IPS-NIHi7 (cell line): Measurements from ENCODE around the gene SDC1.
A peak's percentile ranks its signal among the peaks of the same experiment; 100 is the strongest.
"Not testable (repeated sequence)": the region's sequence is repeated elsewhere in the genome, so short reads cannot be mapped to it uniquely, and the experiment has no call there.

Experiments used
- DNase-seq: peaks from one replicate; pipeline ENCODE4 v3.0.0; 2012; ENCODE audit warnings: mixed read lengths; ENCODE audit errors: extremely low spot score

SDC1 gene, protein sequence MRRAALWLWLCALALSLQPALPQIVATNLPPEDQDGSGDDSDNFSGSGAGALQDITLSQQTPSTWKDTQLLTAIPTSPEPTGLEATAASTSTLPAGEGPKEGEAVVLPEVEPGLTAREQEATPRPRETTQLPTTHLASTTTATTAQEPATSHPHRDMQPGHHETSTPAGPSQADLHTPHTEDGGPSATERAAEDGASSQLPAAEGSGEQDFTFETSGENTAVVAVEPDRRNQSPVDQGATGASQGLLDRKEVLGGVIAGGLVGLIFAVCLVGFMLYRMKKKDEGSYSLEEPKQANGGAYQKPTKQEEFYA

GRCh38 chr2:20224716-20225293 lies at the start of gene SDC1:
Gene SDC1 (minus strand): TSS chr2:20225130. CDS start chr2:20224867, 263 bp downstream.
- DNase-seq, result peak; percentile 59

GRCh38 chr2:20273042-20273441 lies 48.1 kb upstream of the SDC1 start:
- DNase-seq, result no peak

DNA sequence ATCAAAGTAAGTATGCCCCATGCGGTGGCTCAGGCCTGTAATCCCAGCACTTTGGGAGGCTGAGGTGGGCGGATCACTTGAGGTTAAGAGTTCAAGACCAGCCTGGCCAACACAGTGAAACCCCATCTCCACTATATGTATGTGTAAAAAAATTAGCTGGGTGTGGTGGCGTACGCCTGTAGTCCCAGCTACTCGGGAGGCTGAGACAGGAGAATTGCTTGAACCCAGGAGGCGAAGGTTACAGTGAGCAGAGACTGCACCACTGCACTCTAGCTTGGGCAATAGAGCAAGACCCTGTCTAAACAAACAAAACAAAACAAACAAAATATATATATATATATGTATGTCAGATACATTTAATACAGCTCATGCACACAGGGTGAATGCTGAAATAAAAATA lies 43.4 kb upstream of the SDC1 start:
- not testable (repeated sequence) for DNase-seq

- no peak for DNase-seq
Measured at GRCh38 chr2:20267529-20267928, 42.6 kb upstream of the SDC1 start.

DNA sequence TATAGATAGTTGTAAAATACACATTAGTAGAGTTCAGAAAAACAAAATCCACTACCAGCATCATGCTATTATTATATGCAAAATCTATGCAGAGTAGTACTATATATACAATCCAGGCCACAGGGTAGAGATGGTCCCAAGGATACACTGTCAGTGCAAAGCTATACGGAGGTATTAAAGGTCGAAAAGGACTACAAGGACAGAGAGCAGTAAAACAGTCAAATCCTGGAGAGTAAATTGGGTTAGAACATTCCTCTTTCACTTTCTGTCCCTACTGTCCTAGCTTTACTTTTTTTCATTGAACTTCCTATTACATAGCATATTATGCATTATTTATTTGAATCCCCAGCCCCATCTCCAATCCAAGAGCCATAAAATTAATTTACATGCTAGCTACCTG lies 39.7 kb upstream of the SDC1 start:
- DNase-seq, result no peak

GRCh38 chr2:20257411-20257810 lies 32.5 kb upstream of the SDC1 start:
- DNase-seq, result no peak

- no peak for DNase-seq
Measured at GRCh38 chr2:20254731-20255130, 29.8 kb upstream of the SDC1 start.

- DNase-seq, result no peak
Measured at GRCh38 chr2:20250436-20250835, 25.5 kb upstream of the SDC1 start.

DNA sequence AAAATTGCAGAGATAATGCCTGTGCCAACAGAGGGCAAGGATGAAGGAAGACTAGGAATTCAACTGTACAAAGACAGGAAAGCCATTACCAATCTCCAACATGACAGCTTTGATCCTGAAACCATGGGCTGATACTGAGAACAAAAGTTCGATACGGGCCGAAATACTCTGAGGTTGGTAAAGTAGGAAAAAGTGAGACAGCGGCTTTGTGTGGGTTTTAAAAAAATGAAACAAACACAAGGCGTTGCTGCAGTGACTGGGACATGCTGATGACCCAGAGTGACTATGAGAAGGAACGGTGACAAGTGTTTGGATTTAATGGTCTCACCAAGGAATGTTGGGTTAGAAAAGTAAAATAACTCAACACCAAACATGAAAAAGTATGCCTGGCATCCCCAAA lies 24.2 kb upstream of the SDC1 start:
- DNase-seq, result no peak

DNA sequence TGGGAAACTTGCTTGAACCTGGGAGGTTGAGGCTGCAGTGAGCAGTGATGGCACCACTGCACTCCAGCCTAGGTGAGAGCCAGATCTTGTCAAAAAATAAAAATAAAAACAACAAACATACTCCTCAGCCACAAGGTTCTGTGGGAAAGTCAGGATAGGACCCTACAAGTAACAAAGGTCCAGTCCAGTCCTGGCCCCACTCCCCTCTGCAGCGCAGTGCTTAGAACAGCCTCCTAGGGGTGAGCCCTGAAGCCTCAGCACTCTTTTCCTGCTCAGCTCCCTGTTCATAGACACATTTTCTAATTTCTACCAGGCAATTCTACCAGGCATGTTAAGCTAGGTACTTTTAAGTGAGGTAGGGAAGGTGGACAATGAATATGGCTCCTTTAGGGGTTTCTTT lies 22.2 kb upstream of the SDC1 start:
- no peak for DNase-seq

- not testable (repeated sequence) for DNase-seq
Measured at GRCh38 chr2:20243637-20244036, 18.7 kb upstream of the SDC1 start.

- DNase-seq, result peak; percentile 58
Measured at GRCh38 chr2:20242727-20243377, 17.9 kb upstream of the SDC1 start.

DNA sequence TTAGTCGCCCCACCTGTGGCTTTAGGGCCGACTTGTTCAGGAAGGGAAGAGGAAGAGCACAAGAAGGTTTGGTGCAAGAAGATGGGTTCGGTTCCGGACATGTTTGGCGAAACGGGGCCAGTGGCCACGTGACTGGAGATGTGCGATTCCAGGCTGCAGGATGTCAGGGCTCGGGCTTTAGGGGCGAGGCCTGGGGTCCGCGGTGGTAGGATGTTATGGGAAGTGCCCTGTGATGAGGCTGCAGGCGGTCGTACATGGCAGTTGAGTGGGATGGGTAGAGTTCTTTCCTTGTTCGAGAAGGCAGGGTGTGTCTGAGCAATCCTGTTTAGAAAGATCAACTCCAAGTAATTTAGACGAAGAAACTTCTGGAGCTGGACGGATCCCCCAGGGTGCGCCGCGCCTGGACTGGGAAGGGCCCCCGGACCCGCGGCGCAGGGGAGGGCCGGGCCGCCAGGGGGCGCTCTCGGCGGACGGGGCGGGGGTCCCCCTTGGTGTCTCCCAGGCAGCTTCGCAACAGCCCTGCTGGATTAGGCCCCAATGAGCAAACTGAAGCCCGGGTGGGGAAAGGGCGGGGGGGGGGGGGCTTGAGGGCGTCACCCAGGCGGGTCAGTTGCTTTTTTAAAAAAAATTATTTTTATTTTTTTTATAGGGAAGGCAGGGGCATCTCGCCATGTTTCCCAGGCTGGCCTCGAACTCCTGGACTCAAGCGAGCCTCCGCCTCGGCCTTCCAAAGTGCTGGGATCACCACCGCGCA lies 17.2 kb upstream of the SDC1 start:
- peak; percentile 90 for DNase-seq

DNA sequence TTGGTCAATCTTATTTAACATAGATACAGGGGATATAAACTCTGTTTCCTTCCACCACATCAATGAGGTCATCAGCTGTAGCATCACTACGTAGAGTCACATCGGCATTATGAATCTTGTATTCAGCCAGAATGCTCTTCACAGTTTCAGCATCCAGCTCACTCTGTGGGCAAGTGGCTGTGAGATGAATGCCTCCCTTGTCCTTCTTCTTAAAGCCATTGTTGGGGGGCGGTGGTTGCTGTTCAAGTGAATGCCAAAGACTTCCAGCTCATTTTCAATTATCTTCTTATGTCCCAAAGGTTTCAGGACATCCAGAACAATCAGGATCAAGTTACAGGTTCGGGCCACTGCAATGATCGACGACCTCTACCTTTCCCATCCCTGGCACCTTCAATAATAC lies 15.4 kb upstream of the SDC1 start:
- DNase-seq, result not testable (repeated sequence)

- peak; percentile 2 for DNase-seq
Measured at GRCh38 chr2:20236496-20236895, 11.6 kb upstream of the SDC1 start.

GRCh38 chr2:20235655-20236305 lies 10.8 kb upstream of the SDC1 start:
- peak; percentile 6 for DNase-seq

DNA sequence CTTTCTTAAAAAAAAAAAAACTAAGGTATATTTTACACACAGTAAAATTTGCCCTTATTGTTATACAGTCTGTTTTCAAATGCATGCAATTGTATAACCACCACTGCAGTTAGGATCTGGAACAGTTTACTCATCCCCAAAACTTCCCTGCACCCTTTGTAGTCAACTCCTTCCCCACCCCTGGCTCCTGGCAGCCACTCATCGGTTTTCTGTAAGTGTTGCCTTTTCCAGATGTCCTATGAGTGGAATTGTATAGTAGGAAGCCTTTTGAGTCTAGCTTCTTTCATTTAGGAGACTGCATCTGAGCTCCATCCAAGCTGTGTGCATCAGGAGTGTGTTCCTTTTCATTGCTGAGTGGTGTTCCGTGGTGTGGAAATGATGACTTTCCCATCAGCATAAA lies 9.7 kb upstream of the SDC1 start:
- DNase-seq, result not testable (repeated sequence)

GRCh38 chr2:20232837-20233207 lies 7.9 kb upstream of the SDC1 start:
- peak; percentile 6 for DNase-seq

- DNase-seq, result peak; percentile 81
Measured at GRCh38 chr2:20231598-20232026, 6.7 kb upstream of the SDC1 start.

DNA sequence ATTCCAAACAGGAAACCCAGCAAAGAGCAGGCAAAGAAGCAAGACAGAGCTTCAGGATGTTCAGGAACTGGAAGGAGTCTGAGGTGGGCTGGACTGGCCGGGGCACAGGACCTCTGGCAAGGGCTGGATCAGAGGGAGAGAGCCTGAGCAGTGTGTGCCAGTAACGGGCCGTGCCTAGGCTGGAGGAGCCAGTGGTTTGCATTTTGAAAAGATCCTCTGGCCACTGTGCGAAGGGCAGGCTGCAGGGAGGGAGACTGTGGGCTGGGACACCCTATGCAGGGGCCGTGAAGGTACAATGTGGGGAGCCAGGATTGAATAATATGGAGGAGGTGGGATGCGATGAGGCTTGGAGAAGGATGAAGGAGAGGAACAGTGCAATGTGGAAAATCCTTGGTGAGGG lies 6.2 kb upstream of the SDC1 start:
- DNase-seq, result peak; percentile 4

DNA sequence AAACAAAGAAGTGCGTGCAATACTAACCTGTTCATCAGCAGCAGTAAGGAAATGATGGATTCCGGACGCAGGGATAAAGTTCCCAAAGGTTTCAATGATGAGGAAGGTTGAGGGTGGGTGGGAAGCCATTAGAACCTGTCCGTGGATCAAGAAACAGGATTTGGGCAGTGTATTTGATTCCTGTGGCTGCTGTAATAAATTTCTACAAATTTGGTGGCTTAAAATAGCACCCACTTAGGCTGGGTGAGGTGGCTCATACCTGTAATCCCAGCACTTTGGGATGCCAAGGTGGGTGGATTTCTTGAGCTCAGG lies 5.1 kb upstream of the SDC1 start:
- DNase-seq, result no peak
